Epithelial cell of esophagus (primary cell): ENCODE measurements around the gene USP34.
"Not testable (repeated sequence)": the region's sequence is repeated elsewhere in the genome, so short reads cannot be mapped to it uniquely, and the experiment has no call there.

Experiments
- DNase-seq: peaks from one replicate; pipeline ENCODE4 v3.0.0; 2010; ENCODE audit warnings: low read depth
- H3K4me3 ChIP-seq: 2 replicates; pipeline ENCODE4 v1.5.1; 2011; ENCODE audit warnings: mild to moderate bottlenecking, low read length, control low read depth
- TF ChIP-seq, protein P1 (sequence below): IDR thresholded peaks from 2 replicates; pipeline ENCODE4 v1.5.1; 2011; ENCODE audit warnings: low read depth, mild to moderate bottlenecking, low read length, control low read depth, inconsistent platforms; ENCODE audit not compliant: insufficient read depth; ENCODE audit errors: missing control alignments

Gene USP34

DNA sequence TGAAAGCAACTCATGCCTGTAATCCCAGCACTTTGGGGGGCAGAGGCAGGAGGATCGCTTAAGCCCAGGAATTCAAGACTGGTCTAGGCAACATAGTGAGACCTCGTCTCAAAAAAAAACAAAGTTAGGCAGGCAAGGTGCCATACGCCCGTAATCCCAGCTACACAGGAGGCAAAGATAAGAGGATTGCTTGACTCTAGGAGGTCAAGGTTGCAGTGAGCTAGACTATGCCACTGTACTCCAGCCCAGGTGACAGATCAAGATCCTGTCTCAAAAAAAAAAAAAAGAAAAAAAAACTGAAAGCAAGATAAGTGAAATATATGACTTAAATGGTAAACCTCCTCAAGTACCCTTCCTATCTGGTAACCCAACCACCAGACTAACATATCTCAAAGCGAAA, 59.8 kb downstream of the USP34 start:
- TF ChIP-seq, protein P1, sequence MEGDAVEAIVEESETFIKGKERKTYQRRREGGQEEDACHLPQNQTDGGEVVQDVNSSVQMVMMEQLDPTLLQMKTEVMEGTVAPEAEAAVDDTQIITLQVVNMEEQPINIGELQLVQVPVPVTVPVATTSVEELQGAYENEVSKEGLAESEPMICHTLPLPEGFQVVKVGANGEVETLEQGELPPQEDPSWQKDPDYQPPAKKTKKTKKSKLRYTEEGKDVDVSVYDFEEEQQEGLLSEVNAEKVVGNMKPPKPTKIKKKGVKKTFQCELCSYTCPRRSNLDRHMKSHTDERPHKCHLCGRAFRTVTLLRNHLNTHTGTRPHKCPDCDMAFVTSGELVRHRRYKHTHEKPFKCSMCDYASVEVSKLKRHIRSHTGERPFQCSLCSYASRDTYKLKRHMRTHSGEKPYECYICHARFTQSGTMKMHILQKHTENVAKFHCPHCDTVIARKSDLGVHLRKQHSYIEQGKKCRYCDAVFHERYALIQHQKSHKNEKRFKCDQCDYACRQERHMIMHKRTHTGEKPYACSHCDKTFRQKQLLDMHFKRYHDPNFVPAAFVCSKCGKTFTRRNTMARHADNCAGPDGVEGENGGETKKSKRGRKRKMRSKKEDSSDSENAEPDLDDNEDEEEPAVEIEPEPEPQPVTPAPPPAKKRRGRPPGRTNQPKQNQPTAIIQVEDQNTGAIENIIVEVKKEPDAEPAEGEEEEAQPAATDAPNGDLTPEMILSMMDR = no peak
- H3K4me3 ChIP-seq = no peak overlapping the region
- DNase-seq = no peak

DNA sequence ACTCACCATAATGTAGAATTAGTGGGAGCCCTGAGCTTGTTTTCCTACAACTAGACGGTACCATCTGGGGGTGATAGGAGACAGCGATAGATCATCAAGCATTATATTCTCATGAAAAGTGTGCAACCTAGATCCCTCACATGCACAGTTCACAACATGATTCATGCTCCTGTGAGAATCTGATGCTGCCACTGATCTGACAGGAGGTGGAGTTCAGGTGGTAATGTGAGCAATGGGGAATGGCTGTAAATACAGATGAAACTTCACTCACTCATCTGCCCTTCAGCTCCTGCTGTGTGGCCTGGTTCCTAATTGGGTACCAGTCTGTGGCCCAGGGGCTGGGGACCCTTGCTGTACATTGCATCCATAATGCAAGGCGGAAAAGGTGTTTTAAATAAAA, 60.7 kb downstream of the USP34 start:
- TF ChIP-seq, protein P1 = no peak
- DNase-seq = peak; percentile 57

DNA sequence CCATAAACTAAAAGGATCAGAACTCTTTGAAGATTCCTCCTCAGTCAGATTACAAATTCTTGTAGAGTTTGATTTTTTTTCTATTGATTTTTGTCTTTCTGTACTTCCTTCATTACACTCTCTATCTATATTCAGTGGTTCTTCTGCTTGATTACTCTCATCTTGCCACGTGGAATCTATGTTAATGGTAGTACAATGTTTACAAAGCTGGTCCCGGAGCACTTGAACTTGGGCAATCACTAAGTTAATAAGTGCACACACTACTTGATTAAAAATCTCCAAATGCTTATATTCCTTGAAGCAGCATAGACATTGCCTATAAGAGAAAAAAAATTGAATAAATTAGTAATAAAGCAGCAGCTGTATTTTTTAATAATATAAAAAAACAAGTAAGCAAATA, 65.1 kb downstream of the USP34 start:
- TF ChIP-seq, protein P1 = no peak
- DNase-seq = no peak
- H3K4me3 ChIP-seq = no peak overlapping the region

More for the DNA sequence above, 60.7 kb downstream of the USP34 start:
- H3K4me3 ChIP-seq = no peak overlapping the region

DNA sequence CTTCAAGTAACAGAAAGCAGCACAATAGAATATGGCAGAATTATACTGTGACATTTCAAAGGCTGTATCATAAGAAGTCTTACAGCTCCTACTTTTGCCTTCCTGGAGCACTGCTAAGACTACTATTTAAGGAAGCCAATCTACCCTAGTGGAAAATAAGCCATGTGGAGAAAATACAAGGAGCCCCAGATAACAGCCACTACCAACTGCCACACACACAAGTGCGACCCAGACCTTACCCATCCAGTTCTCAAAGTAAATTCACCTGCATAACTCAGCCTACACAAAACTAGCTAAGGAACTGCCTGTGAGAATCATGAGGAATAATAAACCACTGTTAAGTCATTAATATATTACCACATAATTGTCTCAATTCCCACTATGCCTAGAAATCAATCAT, 66.4 kb downstream of the USP34 start:
- TF ChIP-seq, protein P1 = no peak
- no peak for DNase-seq
- no peak overlapping the region for H3K4me3 ChIP-seq

DNA sequence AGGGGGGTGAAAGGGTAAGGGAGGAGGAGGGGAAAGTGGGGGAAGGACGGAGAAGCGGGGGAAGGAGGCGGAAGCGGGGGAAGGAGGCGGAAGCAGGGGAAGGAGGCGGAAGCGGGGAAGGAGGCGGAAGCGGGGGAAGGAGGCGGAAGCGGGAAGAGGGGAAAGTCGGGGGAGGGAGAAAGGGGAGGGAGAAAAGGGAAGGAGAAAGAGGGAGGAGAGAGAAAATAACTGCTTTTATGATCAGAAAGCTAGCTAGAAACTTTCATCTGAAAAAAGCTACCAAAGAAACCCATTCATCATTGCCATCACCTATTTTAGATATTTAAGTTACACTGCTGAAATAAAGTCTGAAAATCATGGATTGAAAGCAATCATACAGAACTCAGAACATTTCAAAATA, 72.5 kb downstream of the USP34 start:
- no peak for DNase-seq
- TF ChIP-seq, protein P1 = no peak
- H3K4me3 ChIP-seq = no peak overlapping the region

DNA sequence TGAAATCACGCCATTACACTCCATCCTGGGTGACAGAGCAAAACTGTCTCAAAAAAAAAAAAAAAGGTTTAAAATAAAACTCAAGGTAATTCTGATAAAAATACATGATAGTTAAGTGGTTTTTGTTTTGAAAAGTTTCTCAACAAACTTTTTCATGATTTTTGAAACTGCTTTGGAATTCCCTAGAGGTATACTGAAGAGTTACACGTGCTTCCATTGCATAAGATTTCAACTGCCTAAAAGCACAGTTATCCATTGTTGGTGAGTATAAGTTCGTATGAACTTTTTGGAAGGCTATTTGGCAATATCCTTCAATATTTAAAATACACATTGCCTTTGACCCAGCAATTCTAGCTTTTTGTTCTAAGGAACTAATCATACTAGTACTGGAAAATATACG, 74.9 kb downstream of the USP34 start:
- TF ChIP-seq, protein P1 = no peak
- no peak for DNase-seq
- no peak overlapping the region for H3K4me3 ChIP-seq

DNA sequence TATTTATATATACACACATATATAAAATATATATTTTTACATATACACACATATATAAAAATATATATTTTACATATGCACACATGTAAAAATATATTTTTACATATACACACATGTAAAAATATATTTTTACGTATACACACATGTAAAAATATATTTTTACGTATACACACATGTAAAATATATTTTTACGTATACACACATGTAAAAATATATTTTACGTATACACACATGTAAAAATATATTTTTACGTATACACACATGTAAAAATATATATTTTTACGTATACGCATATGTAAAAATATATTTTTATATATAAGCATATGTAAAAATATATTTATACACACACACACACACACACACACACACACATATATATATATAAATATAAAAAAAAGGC, 83.3 kb downstream of the USP34 start:
- not testable (repeated sequence) for H3K4me3 ChIP-seq, DNase-seq

DNA sequence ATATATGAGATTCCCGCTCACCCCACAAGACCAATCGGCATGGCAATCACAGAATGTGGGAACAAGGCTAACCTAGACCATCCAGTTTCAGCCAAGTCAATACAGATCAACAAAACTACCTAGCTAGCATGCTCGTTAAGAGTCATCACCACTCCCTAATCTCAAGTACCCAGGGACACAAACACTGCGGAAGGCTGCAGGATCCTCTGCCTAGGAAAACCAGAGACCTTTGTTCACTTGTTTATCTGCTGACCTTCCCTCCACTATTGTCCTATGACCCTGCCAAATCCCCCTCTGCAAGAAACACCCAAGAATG, 90.0 kb downstream of the USP34 start:
- not testable (repeated sequence) for H3K4me3 ChIP-seq, DNase-seq
